ENCODE measurements around the gene GALNT9.
"Not testable (repeated sequence)": the region's sequence is repeated elsewhere in the genome, so short reads cannot be mapped to it uniquely, and the experiment has no call there.

GALNT9 gene

DNA sequence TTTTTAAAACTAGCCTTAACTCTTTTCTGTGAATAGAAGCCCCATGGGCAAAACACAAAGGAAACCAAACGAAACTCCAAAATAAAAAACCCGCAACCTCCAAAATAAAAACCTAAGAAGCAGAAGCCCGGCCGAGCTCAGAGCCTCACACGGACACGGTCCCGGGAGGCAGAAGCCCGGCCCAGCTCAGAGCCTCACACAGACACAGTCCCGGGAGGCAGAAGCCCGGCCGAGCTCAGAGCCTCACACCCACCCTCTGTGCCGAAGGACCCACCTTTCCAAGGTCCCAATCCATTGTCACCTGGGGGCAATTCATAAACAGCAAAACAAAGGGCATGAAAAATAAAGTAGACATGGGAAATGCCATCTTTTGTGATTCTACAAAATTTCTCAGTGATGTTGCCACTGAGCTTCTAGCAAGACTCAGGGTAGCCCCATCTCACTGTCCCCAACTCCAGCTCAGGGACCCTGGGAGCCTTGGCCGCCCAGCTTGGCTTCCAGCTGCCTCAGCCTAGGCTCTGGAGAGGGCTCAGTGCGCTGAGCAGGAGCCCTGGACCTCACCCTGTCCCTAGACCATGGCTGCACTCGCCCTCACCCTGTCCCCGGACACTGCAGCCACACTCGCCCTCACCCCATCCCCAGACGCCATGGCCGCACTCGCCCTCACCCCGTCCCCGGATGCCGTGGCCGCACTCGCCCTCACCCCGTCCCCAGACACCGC is 82.2 kb downstream of the GALNT9 start:
- no CpG with 5 or more reads among the region's 27 CpGs for WGBS (ENCODE audit: insufficient coverage, insufficient read length)
- Histone ChIP-seq H3K4me3 (ENCODE audit: low read length) (no peak overlapping the region), H3K27me3 (ENCODE audit: control insufficient read depth, insufficient read depth, low read length) (no peaks in the 10 kb centered on the region), H3K4me1 (ENCODE audit: control insufficient read depth, insufficient read depth, low read length) (no peaks in the 10 kb centered on the region), H3K27ac (ENCODE audit: low read length) (no peak overlapping the region), H3K36me3 (ENCODE audit: control insufficient read depth, insufficient read depth, low read length) (no peaks in the 10 kb centered on the region), H3K9me3 (ENCODE audit: control insufficient read depth, insufficient read depth, low read length) (no peaks in the 10 kb centered on the region)
- no peak for DNase-seq (ENCODE audit: low read depth, low spot score)

DNA sequence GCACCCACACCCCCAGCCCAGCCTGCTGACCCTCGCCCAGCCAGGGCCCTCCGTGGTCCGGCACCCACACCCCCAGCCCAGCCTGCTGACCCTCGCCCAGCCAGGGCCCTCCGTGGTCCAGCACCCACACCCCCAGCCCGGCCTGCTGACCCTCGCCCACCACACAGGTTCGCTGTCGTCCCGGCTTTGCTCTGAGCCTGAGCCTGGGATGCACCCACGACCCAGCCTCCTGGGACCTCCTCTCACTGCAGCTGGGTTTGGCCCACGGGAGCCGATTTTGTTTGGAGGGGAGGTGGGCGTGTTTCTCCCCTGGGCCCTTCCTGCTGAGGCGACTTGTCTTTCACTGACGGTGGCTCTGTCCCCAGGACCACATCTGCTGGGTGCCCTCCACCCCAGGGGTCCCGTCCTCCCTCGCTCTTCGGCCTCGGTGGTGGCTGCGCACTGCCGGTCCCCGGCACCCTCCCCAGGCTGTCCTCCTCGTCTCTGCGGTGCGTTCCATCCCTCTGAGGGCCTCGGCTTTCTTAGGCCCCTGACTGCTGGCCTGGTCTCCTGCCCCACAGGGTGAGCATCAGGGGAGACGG is 83.8 kb downstream of the GALNT9 start:
- Histone ChIP-seq H3K27me3 (ENCODE audit: control insufficient read depth, insufficient read depth, low read length) (no peaks in the 10 kb centered on the region), H3K36me3 (ENCODE audit: control insufficient read depth, insufficient read depth, low read length) (no peaks in the 10 kb centered on the region), H3K4me1 (ENCODE audit: control insufficient read depth, insufficient read depth, low read length) (no peaks in the 10 kb centered on the region), H3K9me3 (ENCODE audit: control insufficient read depth, insufficient read depth, low read length) (no peaks in the 10 kb centered on the region), H3K27ac (ENCODE audit: low read length) (no peak overlapping the region), H3K4me3 (ENCODE audit: low read length) (no peak overlapping the region)
- no peak for DNase-seq (ENCODE audit: low read depth, low spot score)
- no CpG with 5 or more reads among the region's 28 CpGs for WGBS (ENCODE audit: insufficient coverage, insufficient read length)

DNA sequence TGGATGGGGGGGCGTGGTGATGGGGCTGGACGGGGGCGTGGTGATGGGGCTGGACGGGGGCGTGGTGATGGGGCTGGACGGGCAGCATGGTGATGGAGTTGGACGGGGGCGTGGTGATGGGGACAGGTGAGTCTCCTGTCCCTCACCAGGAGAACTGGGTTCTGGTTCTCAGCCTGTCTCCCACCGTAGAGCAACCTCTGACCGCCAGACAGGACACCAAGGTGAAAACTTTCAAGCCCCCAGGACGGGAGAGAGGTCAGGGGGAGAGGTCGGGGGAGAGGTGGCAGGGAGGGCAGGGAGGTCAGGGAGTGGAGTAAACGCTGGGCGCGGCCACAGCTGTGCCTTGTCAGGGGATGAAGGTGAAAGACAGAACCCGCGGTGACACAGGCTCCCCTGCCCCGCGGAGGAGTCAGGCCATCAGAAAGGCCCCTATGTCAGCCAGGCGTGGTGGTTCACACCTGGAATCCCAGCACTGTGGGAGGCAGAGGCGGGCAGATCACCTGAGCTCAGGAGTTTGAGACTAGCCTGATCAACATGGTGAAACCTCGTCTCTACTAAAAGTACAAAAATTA is 84.6 kb downstream of the GALNT9 start:
- Histone ChIP-seq H3K36me3 (ENCODE audit: control insufficient read depth, insufficient read depth, low read length) (no peaks in the 10 kb centered on the region), H3K9me3 (ENCODE audit: control insufficient read depth, insufficient read depth, low read length) (no peaks in the 10 kb centered on the region), H3K4me3 (ENCODE audit: low read length) (no peak overlapping the region), H3K27ac (ENCODE audit: low read length) (no peak overlapping the region), H3K4me1 (ENCODE audit: control insufficient read depth, insufficient read depth, low read length) (no peaks in the 10 kb centered on the region), H3K27me3 (ENCODE audit: control insufficient read depth, insufficient read depth, low read length) (no peaks in the 10 kb centered on the region)
- no CpG with 5 or more reads among the region's 22 CpGs for WGBS (ENCODE audit: insufficient coverage, insufficient read length)
- no peak for DNase-seq (ENCODE audit: low read depth, low spot score)

DNA sequence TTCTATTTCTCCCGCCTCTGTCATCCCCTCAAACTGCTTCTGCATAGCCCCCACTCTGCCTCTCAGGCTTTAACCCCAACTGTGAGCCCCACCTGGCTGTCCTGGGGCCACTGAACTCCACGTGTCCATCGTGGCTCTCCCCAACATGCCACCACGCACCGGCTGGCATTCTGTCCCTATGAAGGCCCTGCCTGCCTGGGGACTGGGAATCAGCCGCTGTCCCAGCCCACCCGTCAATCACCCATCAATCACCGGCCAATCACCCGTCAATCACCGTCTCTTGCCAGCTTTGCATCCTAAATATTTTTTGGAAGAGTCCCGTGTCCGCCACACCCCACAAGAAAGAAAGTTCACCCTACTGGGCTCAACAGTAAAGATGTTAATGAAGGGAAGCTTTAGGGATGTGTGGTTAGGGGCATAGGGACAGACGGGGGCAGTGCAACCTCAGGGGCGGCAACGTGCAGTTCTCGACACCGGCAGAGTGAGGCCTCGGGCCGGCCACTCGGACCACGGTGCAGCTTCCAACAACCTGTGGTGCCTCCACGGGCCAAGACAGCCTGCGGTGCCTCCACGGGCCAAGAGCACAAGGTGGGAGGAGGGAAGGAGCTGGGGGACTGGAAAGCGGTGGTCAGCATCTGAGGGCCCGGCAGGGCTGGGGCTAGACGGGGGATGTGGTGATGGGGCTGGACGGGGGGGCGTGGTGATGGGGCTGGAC is 85.6 kb downstream of the GALNT9 start:
- H3K4me3 ChIP-seq (ENCODE audit: low read length), result no peak overlapping the region
- H3K36me3 ChIP-seq (ENCODE audit: control insufficient read depth, insufficient read depth, low read length), result no peaks in the 10 kb centered on the region
- H3K9me3 ChIP-seq (ENCODE audit: control insufficient read depth, insufficient read depth, low read length), result no peaks in the 10 kb centered on the region
- no CpG with 5 or more reads among the region's 29 CpGs for WGBS (ENCODE audit: insufficient coverage, insufficient read length)
- H3K27me3 ChIP-seq (ENCODE audit: control insufficient read depth, insufficient read depth, low read length), result no peaks in the 10 kb centered on the region
- DNase-seq (ENCODE audit: low read depth, low spot score), result no peak
- no peaks in the 10 kb centered on the region for H3K4me1 ChIP-seq (ENCODE audit: control insufficient read depth, insufficient read depth, low read length)
- H3K27ac ChIP-seq (ENCODE audit: low read length), result no peak overlapping the region

DNA sequence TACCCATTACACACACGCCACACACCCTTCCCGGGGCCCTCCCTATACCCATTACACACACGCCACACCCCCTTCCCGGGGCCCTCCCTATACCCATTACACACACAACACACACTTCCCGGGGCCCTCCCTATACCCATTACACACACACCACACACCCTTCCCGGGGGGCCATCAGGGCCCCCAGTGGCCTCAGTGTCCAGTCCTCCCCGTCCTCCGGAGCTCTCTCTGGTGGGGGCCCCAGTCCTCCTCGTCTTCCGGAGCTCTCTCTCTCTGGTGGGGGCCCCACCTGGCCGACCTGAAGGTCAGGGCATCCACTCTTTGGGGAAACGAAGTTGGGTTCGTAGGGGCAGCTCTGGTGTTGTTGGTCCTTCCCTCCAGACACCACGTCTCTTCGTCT is 86.2 kb downstream of the GALNT9 start:
- H3K27me3 ChIP-seq (ENCODE audit: control insufficient read depth, insufficient read depth, low read length); H3K36me3 ChIP-seq (ENCODE audit: control insufficient read depth, insufficient read depth, low read length); H3K4me3 ChIP-seq (ENCODE audit: low read length); H3K27ac ChIP-seq (ENCODE audit: low read length); H3K9me3 ChIP-seq (ENCODE audit: control insufficient read depth, insufficient read depth, low read length); DNase-seq (ENCODE audit: low read depth, low spot score); H3K4me1 ChIP-seq (ENCODE audit: control insufficient read depth, insufficient read depth, low read length): not testable (repeated sequence)
- WGBS (ENCODE audit: insufficient coverage, insufficient read length), result no CpG with 5 or more reads among the region's 15 CpGs

DNA sequence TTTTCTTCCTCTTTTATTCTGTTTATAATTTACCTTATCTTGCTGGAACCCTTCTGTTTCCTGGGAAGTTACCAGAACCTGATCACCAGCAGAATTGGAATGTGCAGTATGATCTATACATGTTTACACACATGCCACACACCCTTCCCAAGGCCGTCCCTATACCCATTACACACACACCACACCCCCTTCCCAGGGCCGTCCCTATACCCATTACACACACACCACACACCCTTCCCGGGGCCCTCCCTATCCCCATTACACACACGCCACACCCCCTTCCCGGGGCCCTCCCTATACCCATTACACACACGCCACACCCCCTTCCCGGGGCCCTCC is 88.8 kb downstream of the GALNT9 start:
- not testable (repeated sequence) for H3K36me3 ChIP-seq (ENCODE audit: control insufficient read depth, insufficient read depth, low read length); H3K27me3 ChIP-seq (ENCODE audit: control insufficient read depth, insufficient read depth, low read length); H3K9me3 ChIP-seq (ENCODE audit: control insufficient read depth, insufficient read depth, low read length); H3K4me3 ChIP-seq (ENCODE audit: low read length); DNase-seq (ENCODE audit: low read depth, low spot score); H3K27ac ChIP-seq (ENCODE audit: low read length); H3K4me1 ChIP-seq (ENCODE audit: control insufficient read depth, insufficient read depth, low read length)
- WGBS (ENCODE audit: insufficient coverage, insufficient read length), result 100% methylated on average over 1 of the region's 7 CpGs

DNA sequence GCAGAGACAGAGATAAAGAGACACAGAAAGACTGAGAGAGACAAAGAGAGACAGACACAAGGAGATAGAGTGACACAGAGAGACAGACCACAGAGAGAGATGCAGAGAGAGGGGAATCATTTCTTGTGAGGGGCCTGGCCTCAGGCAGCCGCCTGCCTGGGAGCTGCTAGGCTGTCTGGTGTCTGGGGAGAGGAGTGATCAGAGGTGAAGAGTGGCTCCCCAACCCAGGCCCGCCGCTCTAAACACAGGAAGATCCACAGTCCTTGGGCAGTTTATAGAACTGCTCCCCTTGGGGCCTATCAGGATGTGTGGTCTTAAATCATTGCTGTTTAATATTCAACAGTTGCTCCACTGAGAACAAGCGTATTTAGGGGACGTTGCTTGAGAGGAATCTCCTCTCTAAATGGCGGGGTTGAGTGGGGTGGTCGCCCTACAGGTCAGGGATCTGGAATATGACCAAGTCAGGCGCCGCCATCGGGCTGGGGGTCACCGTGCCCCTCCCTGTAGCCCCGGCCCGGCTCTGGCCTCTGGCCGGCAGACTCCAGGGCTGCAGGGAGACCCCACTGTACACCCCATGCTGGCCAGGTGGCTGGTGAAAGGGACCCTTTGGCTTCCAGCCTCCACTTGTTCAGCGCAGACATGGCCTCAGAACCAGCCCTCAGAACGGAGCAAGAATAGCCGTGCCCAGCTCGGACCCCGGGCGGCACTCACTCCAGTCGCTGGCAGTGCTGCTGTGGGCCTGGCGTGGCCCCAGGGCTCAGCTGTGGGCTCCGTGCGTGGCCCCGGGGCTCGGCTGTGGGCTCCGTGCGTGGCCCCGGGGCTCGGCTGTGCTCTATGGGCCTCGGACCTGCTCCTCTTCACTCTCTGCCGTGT is 89.4 kb downstream of the GALNT9 start:
- no peaks in the 10 kb centered on the region for H3K36me3 ChIP-seq (ENCODE audit: control insufficient read depth, insufficient read depth, low read length)
- H3K4me3 ChIP-seq (ENCODE audit: low read length), result no peak overlapping the region
- no peaks in the 10 kb centered on the region for H3K9me3 ChIP-seq (ENCODE audit: control insufficient read depth, insufficient read depth, low read length)
- no CpG with 5 or more reads among the region's 32 CpGs for WGBS (ENCODE audit: insufficient coverage, insufficient read length)
- H3K27ac ChIP-seq (ENCODE audit: low read length), result no peak overlapping the region
- DNase-seq (ENCODE audit: low read depth, low spot score), result no peak
- no peaks in the 10 kb centered on the region for H3K27me3 ChIP-seq (ENCODE audit: control insufficient read depth, insufficient read depth, low read length)
- no peaks in the 10 kb centered on the region for H3K4me1 ChIP-seq (ENCODE audit: control insufficient read depth, insufficient read depth, low read length)

DNA sequence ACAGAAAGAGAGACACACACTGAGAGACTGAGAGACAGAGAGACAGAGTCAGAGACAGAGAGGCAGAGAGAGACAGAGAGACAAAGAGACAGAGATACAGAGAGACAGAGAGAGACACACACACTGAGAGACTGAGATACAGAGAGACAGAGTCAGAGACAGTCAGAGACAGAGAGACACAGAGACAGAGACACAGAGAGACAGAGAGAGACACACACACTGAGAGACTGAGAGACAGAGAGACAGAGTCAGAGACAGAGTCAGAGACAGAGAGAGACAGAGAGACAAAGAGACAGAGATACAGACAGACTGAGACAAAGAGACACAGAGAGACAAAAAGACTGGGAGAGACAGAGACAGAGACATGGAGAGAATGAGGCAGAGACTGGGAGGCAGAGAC is 90.0 kb downstream of the GALNT9 start:
- Histone ChIP-seq H3K4me3 (ENCODE audit: low read length) (no peak overlapping the region), H3K36me3 (ENCODE audit: control insufficient read depth, insufficient read depth, low read length) (no peaks in the 10 kb centered on the region)

DNA sequence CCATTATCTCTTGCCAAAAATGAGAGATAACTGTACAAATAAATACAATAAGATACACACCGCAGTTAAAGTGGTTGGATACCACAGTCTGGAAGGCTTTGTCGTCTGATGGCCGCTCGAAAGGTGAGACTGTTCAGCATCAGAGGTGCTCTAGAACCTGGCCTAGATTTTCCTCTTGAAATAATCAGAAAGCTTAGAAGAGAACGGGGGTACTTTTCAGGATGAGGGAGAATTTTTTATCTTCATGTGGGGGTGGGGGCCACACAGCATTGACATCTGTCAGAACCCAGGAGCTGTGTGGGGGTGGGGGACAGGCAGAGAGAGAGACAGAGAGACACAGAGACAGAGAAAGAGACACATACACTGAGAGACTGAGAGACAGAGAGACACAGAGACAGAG is 90.5 kb downstream of the GALNT9 start:
- DNase-seq (ENCODE audit: low read depth, low spot score), result no peak
- no peaks in the 10 kb centered on the region for H3K27me3 ChIP-seq (ENCODE audit: control insufficient read depth, insufficient read depth, low read length)
- no CpG with 5 or more reads among the region's 5 CpGs for WGBS (ENCODE audit: insufficient coverage, insufficient read length)
- H3K36me3 ChIP-seq (ENCODE audit: control insufficient read depth, insufficient read depth, low read length), result no peaks in the 10 kb centered on the region
- H3K9me3 ChIP-seq (ENCODE audit: control insufficient read depth, insufficient read depth, low read length), result no peaks in the 10 kb centered on the region
- H3K4me3 ChIP-seq (ENCODE audit: low read length), result no peak overlapping the region
- no peaks in the 10 kb centered on the region for H3K4me1 ChIP-seq (ENCODE audit: control insufficient read depth, insufficient read depth, low read length)
- no peak overlapping the region for H3K27ac ChIP-seq (ENCODE audit: low read length)

More for the DNA sequence above, 90.0 kb downstream of the GALNT9 start:
- DNase-seq (ENCODE audit: low read depth, low spot score), result no peak
- Histone ChIP-seq H3K9me3 (ENCODE audit: control insufficient read depth, insufficient read depth, low read length) (no peaks in the 10 kb centered on the region), H3K27me3 (ENCODE audit: control insufficient read depth, insufficient read depth, low read length) (no peaks in the 10 kb centered on the region), H3K27ac (ENCODE audit: low read length) (no peak overlapping the region), H3K4me1 (ENCODE audit: control insufficient read depth, insufficient read depth, low read length) (no peaks in the 10 kb centered on the region)

DNA sequence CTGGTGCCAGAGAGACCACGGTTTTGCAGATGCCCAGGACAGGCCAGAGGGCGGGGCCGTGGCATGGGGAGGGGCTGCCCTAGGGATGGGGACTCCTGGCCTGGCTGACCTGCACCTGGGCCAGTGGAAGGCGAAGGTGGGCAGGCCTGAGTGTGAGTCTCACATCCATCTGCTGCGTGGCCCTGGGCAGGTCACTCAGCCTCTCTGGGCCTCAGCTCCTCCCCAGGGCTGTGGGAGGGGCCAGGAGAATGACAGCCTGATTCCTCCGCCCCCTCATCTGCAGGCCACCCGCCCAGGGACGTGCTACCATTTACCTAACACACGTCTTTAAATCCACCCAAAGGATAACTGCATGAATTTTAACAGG is 90.9 kb downstream of the GALNT9 start:
- no peak overlapping the region for H3K27ac ChIP-seq (ENCODE audit: low read length)
- whole genome bisulfite sequencing (ENCODE audit: insufficient coverage, insufficient read length), result no CpG with 5 or more reads among the region's 9 CpGs
- no peaks in the 10 kb centered on the region for H3K27me3 ChIP-seq (ENCODE audit: control insufficient read depth, insufficient read depth, low read length)
- H3K36me3 ChIP-seq (ENCODE audit: control insufficient read depth, insufficient read depth, low read length), result no peaks in the 10 kb centered on the region
- no peaks in the 10 kb centered on the region for H3K9me3 ChIP-seq (ENCODE audit: control insufficient read depth, insufficient read depth, low read length)
- no peak overlapping the region for H3K4me3 ChIP-seq (ENCODE audit: low read length)
- no peaks in the 10 kb centered on the region for H3K4me1 ChIP-seq (ENCODE audit: control insufficient read depth, insufficient read depth, low read length)
- DNase-seq (ENCODE audit: low read depth, low spot score), result no peak

Measured in iPS DF 6.9 (cell line).